Stimulated activated CD4-positive, alpha-beta T cell treated with anti-CD3 and anti-CD28 coated beads, Interleukin-12 subunit alpha, Interleukin-12 subunit beta, amount 100 ng/mL, for 24 hours (primary cell): Measurements from ENCODE around the gene RALGAPA1.
"Not testable (repeated sequence)": the region's sequence is repeated elsewhere in the genome, so short reads cannot be mapped to it uniquely, and the experiment has no call there.

ENCODE experiments used
- DNase-seq, 2 experiments: peaks; one replicate each; pipeline ENCODE4 v3.0.0-alpha.2; 2020; ENCODE audit warnings: low read depth in 2 of 2

Gene RALGAPA1

GRCh38 chr14:35766036-35766699 is 42.9 kb downstream of the RALGAPA1 start:
- DNase-seq, result no peak

- no peak for DNase-seq
Observed at GRCh38 chr14:35761922-35762321, 47.2 kb downstream of the RALGAPA1 start.

- DNase-seq, result no peak
Observed at GRCh38 chr14:35760143-35760542, 49.0 kb downstream of the RALGAPA1 start.

- DNase-seq, result no peak
Observed at GRCh38 chr14:35758523-35759129, 50.5 kb downstream of the RALGAPA1 start.

- no peak for DNase-seq
Observed at GRCh38 chr14:35754671-35755070, 54.4 kb downstream of the RALGAPA1 start.

GRCh38 chr14:35752380-35752779 is 56.7 kb downstream of the RALGAPA1 start:
- no peak for DNase-seq

- DNase-seq, result no peak
Observed at GRCh38 chr14:35750202-35750904, 58.7 kb downstream of the RALGAPA1 start.

GRCh38 chr14:35747379-35747778 is 61.7 kb downstream of the RALGAPA1 start:
- no peak for DNase-seq

GRCh38 chr14:35742442-35742841 is 66.7 kb downstream of the RALGAPA1 start:
- DNase-seq, result no peak

- no peak for DNase-seq
Observed at GRCh38 chr14:35742032-35742371, 67.1 kb downstream of the RALGAPA1 start.

- DNase-seq, result no peak
Observed at GRCh38 chr14:35741345-35742031, 67.6 kb downstream of the RALGAPA1 start.

GRCh38 chr14:35740215-35740614 is 68.9 kb downstream of the RALGAPA1 start:
- DNase-seq, result no peak

- DNase-seq, result not testable (repeated sequence)
Observed at GRCh38 chr14:35735163-35735562, 73.9 kb downstream of the RALGAPA1 start.

- not testable (repeated sequence) for DNase-seq
Observed at GRCh38 chr14:35733510-35733909, 75.6 kb downstream of the RALGAPA1 start.

GRCh38 chr14:35730871-35731270 is 78.2 kb downstream of the RALGAPA1 start:
- DNase-seq, result no peak

- DNase-seq, result no peak
Observed at GRCh38 chr14:35727764-35728163, 81.3 kb downstream of the RALGAPA1 start.

GRCh38 chr14:35725930-35726329 is 83.2 kb downstream of the RALGAPA1 start:
- DNase-seq, result no peak

GRCh38 chr14:35715079-35715478 is 94.0 kb downstream of the RALGAPA1 start:
- DNase-seq, result no peak

GRCh38 chr14:35712466-35712865 is 96.6 kb downstream of the RALGAPA1 start:
- no peak for DNase-seq

- no peak for DNase-seq
Observed at GRCh38 chr14:35708062-35708461, 101.0 kb downstream of the RALGAPA1 start.

- DNase-seq, result no peak
Observed at GRCh38 chr14:35705636-35706035, 103.5 kb downstream of the RALGAPA1 start.

GRCh38 chr14:35704793-35705493 is 104.2 kb downstream of the RALGAPA1 start:
- no peak for DNase-seq
